Activated effector memory CD4-positive, alpha-beta T cell treated with anti-CD3 and anti-CD28 coated beads, Interleukin-2, amount 50 U/mL, for 16 hours (primary cell): ENCODE data around the gene ATF1.
"Not testable (repeated sequence)": the region's sequence is repeated elsewhere in the genome, so short reads cannot be mapped to it uniquely, and the experiment has no call there.

Experiments
- DNase-seq: peaks from one replicate; pipeline ENCODE4 v3.0.0-alpha.2; 2020

The ATF1 gene

GRCh38 chr12:50868881-50869280, 105.0 kb downstream of the ATF1 start:
- not testable (repeated sequence) for DNase-seq
